Progenitor cell of endocrine pancreas (in vitro differentiated cells): ENCODE measurements around the gene ADAMTS7. TPM values are rescaled to one million over a fixed set of nuclear protein-coding genes. Genes with fewer than 3 reads are reported as not detected.
A peak's percentile ranks its signal among the peaks of the same experiment; 100 is the strongest.

Source experiments
- DNase-seq: peaks from one replicate; pipeline ENCODE4 v3.0.0; 2021; ENCODE audit warnings: low spot score; ENCODE audit not compliant: unreplicated experiment
- H3K27ac Mint-ChIP-seq: 2 replicates; pipeline ENCODE4 v1.8.0; 2021; ENCODE audit warnings: mild to moderate bottlenecking, moderate library complexity, mixed read lengths
- H3K27me3 Mint-ChIP-seq: 2 replicates; pipeline ENCODE4 v1.8.0; 2021; ENCODE audit warnings: mixed read lengths
- H3K36me3 Mint-ChIP-seq: 2 replicates; pipeline ENCODE4 v1.8.0; 2022; ENCODE audit warnings: mixed read lengths; ENCODE audit not compliant: insufficient read depth
- H3K4me1 Mint-ChIP-seq: 2 replicates; pipeline ENCODE4 v1.8.0; 2021; ENCODE audit warnings: low read depth, mixed read lengths
- H3K4me3 Mint-ChIP-seq: 2 replicates; pipeline ENCODE4 v1.8.0; 2021; ENCODE audit warnings: low read depth, mild to moderate bottlenecking, moderate library complexity, mixed read lengths
- H3K9me3 Mint-ChIP-seq: 2 replicates; pipeline ENCODE4 v1.8.0; 2021; ENCODE audit warnings: low read depth, mixed read lengths
- CTCF ChIP-seq: fragments of 200-600 bp; sonication (generic); IDR thresholded peaks from one replicate; pipeline ENCODE4 v1.5.0; 2021; ENCODE audit warnings: antibody characterized with exemption, mild to moderate bottlenecking; ENCODE audit not compliant: unreplicated experiment
- total RNA-seq: library from RNA; stranded (reverse); gene quantifications from 2 replicates; pipeline ENCODE4 v1.2.1, GENCODE V29; 2021

ADAMTS7 gene
- total RNA-seq, 1 donor from 2014 or later = 127 TPM

- no peaks in the 10 kb centered on the region for H3K36me3 Mint-ChIP-seq
- H3K4me1 Mint-ChIP-seq = peaks cover 19% of the 10 kb centered on the region
- no peaks in the 10 kb centered on the region for H3K9me3 Mint-ChIP-seq
- H3K27me3 Mint-ChIP-seq = peaks cover 6% of the 10 kb centered on the region
- TF ChIP-seq CTCF = no peak
- DNase-seq = no peak
- peak overlapping the region; percentile 62 for H3K27ac Mint-ChIP-seq
- peak overlapping the region; percentile 74 for H3K4me3 Mint-ChIP-seq
Measured at GRCh38 chr15:78811825-78812183, 540 bp upstream of the ADAMTS7 start.

- Mint-ChIP-seq H3K36me3 (no peaks in the 10 kb centered on the region), H3K4me3 (peak overlapping the region; percentile 90), H3K27ac (peak overlapping the region; percentile 92), H3K27me3 (peaks cover 6% of the 10 kb centered on the region), H3K4me1 (peaks cover 19% of the 10 kb centered on the region), H3K9me3 (no peaks in the 10 kb centered on the region)
- DNase-seq = peak; percentile 41
- peak; percentile 22 for TF ChIP-seq CTCF
Measured at GRCh38 chr15:78810362-78811123, 721 bp downstream of the ADAMTS7 start.

- H3K36me3 Mint-ChIP-seq = no peaks in the 10 kb centered on the region
- DNase-seq = no peak
- H3K27ac Mint-ChIP-seq = peak overlapping the region; percentile 6
- H3K4me1 Mint-ChIP-seq = peaks cover 23% of the 10 kb centered on the region
- peaks cover 6% of the 10 kb centered on the region for H3K27me3 Mint-ChIP-seq
- H3K4me3 Mint-ChIP-seq = peak overlapping the region; percentile 90
- H3K9me3 Mint-ChIP-seq = no peaks in the 10 kb centered on the region
- no peak for TF ChIP-seq CTCF
Measured at GRCh38 chr15:78810003-78810361, 1.3 kb downstream of the ADAMTS7 start.

GRCh38 chr15:78808550-78808949, 2.7 kb downstream of the ADAMTS7 start:
- no peak for DNase-seq
- H3K36me3 Mint-ChIP-seq = no peaks in the 10 kb centered on the region
- H3K4me3 Mint-ChIP-seq = peak overlapping the region; percentile 90
- no peaks in the 10 kb centered on the region for H3K9me3 Mint-ChIP-seq
- H3K4me1 Mint-ChIP-seq = peaks cover 24% of the 10 kb centered on the region
- peaks cover under 1% of the 10 kb centered on the region for H3K27me3 Mint-ChIP-seq
- TF ChIP-seq CTCF = peak; percentile 54
- no peak overlapping the region for H3K27ac Mint-ChIP-seq

GRCh38 chr15:78807359-78807758, 3.9 kb downstream of the ADAMTS7 start:
- H3K27ac Mint-ChIP-seq = no peak overlapping the region
- H3K4me3 Mint-ChIP-seq = no peak overlapping the region
- DNase-seq = no peak
- no peaks in the 10 kb centered on the region for H3K27me3 Mint-ChIP-seq
- no peak for TF ChIP-seq CTCF
- no peaks in the 10 kb centered on the region for H3K9me3 Mint-ChIP-seq
- no peaks in the 10 kb centered on the region for H3K36me3 Mint-ChIP-seq
- H3K4me1 Mint-ChIP-seq = peaks cover 19% of the 10 kb centered on the region
